ENCODE measurements around the gene UBL4B. TPM values are rescaled to one million over a fixed set of nuclear protein-coding genes. Genes with fewer than 3 reads are reported as not detected.

Gene UBL4B
- total RNA-seq, 1 experiment from 2014 or later, result not detected

GRCh38 chr1:110153407-110153950, 41.2 kb downstream of the UBL4B start:
- Histone ChIP-seq H4K5ac (ENCODE audit: insufficient read length, low read depth, low read length) (no peak overlapping the region), H3K56ac (ENCODE audit: insufficient read length, low read depth, low read length) (no peak overlapping the region), H4K91ac (ENCODE audit: insufficient read length, low read depth, low read length) (no peak overlapping the region), H2BK5ac (ENCODE audit: insufficient read length, low read length) (no peak overlapping the region), H3K23me2 (ENCODE audit: insufficient read length, low read depth, low read length, poor library complexity, severe bottlenecking) (peaks cover 13% of the 10 kb centered on the region), H3K27me3 (ENCODE audit: insufficient read depth, low read length) (peaks cover 34% of the 10 kb centered on the region), H3K4me2 (ENCODE audit: insufficient read depth, insufficient read length, low read length) (no peak overlapping the region), H3K79me1 (ENCODE audit: insufficient read depth, low read depth, low read length, poor library complexity, severe bottlenecking) (no peaks in the 10 kb centered on the region), H2AK5ac (ENCODE audit: insufficient read length, low read length) (no peak overlapping the region), H3K14ac (ENCODE audit: insufficient read depth, low read length) (no peak overlapping the region), H2BK20ac (ENCODE audit: low read depth, low read length, poor library complexity, severe bottlenecking) (no peak overlapping the region), H3T11ph (ENCODE audit: low read length) (no peak overlapping the region), H3K18ac (ENCODE audit: insufficient read length, low read depth, low read length) (no peak overlapping the region), H3K9ac (ENCODE audit: extremely low read depth, insufficient read length, low read length) (no peak overlapping the region), H3K27ac (ENCODE audit: insufficient read length, low read depth, low read length) (no peak overlapping the region), H3K9me3 (ENCODE audit: control insufficient read depth, low read depth, low read length) (no peaks in the 10 kb centered on the region), H2BK120ac (ENCODE audit: low read depth, low read length, poor library complexity, severe bottlenecking) (no peak overlapping the region), H2AFZ (ENCODE audit: low read length) (no peak overlapping the region), H3K4ac (ENCODE audit: low read depth, low read length) (no peak overlapping the region), H4K20me1 (ENCODE audit: control insufficient read depth, insufficient read depth, insufficient read length) (peaks cover 3% of the 10 kb centered on the region), H3K23ac (ENCODE audit: insufficient read length, low read depth, low read length) (no peak overlapping the region), H2BK12ac (ENCODE audit: insufficient read length, low read depth, low read length) (no peak overlapping the region), H3K79me2 (ENCODE audit: insufficient read depth, low read length) (no peaks in the 10 kb centered on the region), H2BK15ac (ENCODE audit: low read depth, low read length) (no peak overlapping the region), H4K8ac (replicated peaks; ENCODE audit: insufficient read length, low read depth, low read length) (no peak overlapping the region), H3K4me1 (ENCODE audit: insufficient read depth, low read length) (no peaks in the 10 kb centered on the region)
- peaks cover 70% of the 10 kb centered on the region for H3K27me3 Mint-ChIP-seq (ENCODE audit: low read depth)
- DNase-seq, result no peak
- TF ChIP-seq CTCF (conservative IDR thresholded peaks at IDR 0.05), result no peak
- H3K4me3 Mint-ChIP-seq, result no peak overlapping the region
- H3K36me3 Mint-ChIP-seq (ENCODE audit: insufficient read depth in 1 of 3, low read depth in 3 of 3), result 0 out of 7 replicates have a peak, but pooled peaks cover 0 to 1% (median 0%) of the 10 kb centered on the region in 3 experiments
- H3K9me3 Mint-ChIP-seq, result no peaks in the 10 kb centered on the region; a peak in 2 of 5 replicates
- no peak overlapping the region for H3K27ac Mint-ChIP-seq
- H3K4me1 Mint-ChIP-seq, result peaks cover 5 to 12% of the 10 kb centered on the region in 2 experiments; a peak in 3 of 4 replicates
